K562 (cell line): ENCODE data around the gene PID1. TPM values are rescaled to one million over a fixed set of nuclear protein-coding genes. Genes with fewer than 3 reads are reported as not detected.

Experiments used
- ATAC-seq: fragments of 200-7000 bp; cut with Tn5 transposase; 3 replicates; pipeline ENCODE4 v1.9.1; 2020; ENCODE audit warnings: moderate library complexity
- BruUV-seq: library from RNA; stranded (reverse); fragments of 400-500 nt; replicated peaks from 2 replicates; lab custom pipeline; 2021; lab: Mats Ljungman, UMichigan
- CTCF ChIA-PET: fragments of 300-600 bp; formaldehyde crosslinking; extraction: SDS; loops from one replicate; lab custom pipeline; 2021; ENCODE audit warnings: low intra/inter-chr PET ratio; lab: Yijun Ruan, JAX
- POLR2A ChIA-PET: fragments of 300-600, 350-650 bp; sonication (Branson Sonifier 250); formaldehyde crosslinking; extraction: SDS; loops from one replicate; lab custom pipeline; 2021; ENCODE audit warnings: antibody characterized with exemption, inconsistent platforms; lab: Yijun Ruan, JAX
- DNase-seq, 4 experiments: peaks; one replicate each; pipeline versions ENCODE4 v3.0.0 to v3.0.0-alpha.2; 2011 to 2018; ENCODE audit warnings: low spot score in 3 of 4, mixed read lengths in 3 of 4; ENCODE audit errors: extremely low read depth in 1 of 4
- FAIRE-seq: peaks from 2 replicates; lab custom pipeline; 2011; peaks lifted over from hg19 to GRCh38; lab: Jason Lieb, UNC
- H2AFZ ChIP-seq: 2 replicates; pipeline ENCODE4 v1.6.0; 2011; ENCODE audit warnings: low read depth, low read length, control low read depth, inconsistent platforms
- H3K27ac ChIP-seq: fragments of 200-600 bp; 3 replicates; pipeline ENCODE4 v1.8.0; 2011; ENCODE audit warnings: low read depth, mild to moderate bottlenecking, control low read depth, inconsistent platforms, low read length, moderate library complexity, mixed read lengths; ENCODE audit errors: extremely low read depth
- H3K27me3 ChIP-seq, 2 experiments: fragments of 300-600 bp in 1 of 2; 2 replicates in 1 of 2; 3 replicates in 1 of 2; pipeline versions ENCODE4 v1.6.0 to v1.8.0; 2011; ENCODE audit warnings: inconsistent platforms in 2 of 2, low read length in 2 of 2, mild to moderate bottlenecking in 1 of 2, mixed read lengths in 1 of 2, moderate library complexity in 1 of 2; ENCODE audit not compliant: control insufficient read depth in 2 of 2, insufficient read depth in 2 of 2
- H3K36me3 ChIP-seq: fragments of 300-600 bp; 3 replicates; pipeline ENCODE4 v1.8.0; 2011; ENCODE audit warnings: mild to moderate bottlenecking, low read length, inconsistent platforms; ENCODE audit not compliant: control insufficient read depth, insufficient read depth
- H3K4me1 ChIP-seq, 2 experiments: fragments of 200-600 bp in 1 of 2; replicated peaks in 1 of 2; 2 replicates in 1 of 2; 3 replicates in 1 of 2; pipeline versions ENCODE4 v1.5.1 to v1.8.0; 2011; ENCODE audit warnings: inconsistent platforms in 2 of 2, low read length in 2 of 2, mild to moderate bottlenecking in 1 of 2, mixed read lengths in 1 of 2, moderate library complexity in 1 of 2; ENCODE audit not compliant: control insufficient read depth in 2 of 2, insufficient read depth in 2 of 2
- H3K4me2 ChIP-seq: 2 replicates; pipeline ENCODE4 v1.6.1; 2011; ENCODE audit warnings: low read length, control low read depth, inconsistent platforms, mixed read lengths; ENCODE audit not compliant: insufficient read depth
- H3K4me3 ChIP-seq: fragments of 200-600 bp; sonication (generic), shearing (Covaris generic); 2 replicates; pipeline ENCODE4 v1.5.1; 2016; ENCODE audit warnings: control low read depth, inconsistent platforms
- H3K79me2 ChIP-seq: fragments of 200-600 bp; 3 replicates; pipeline ENCODE4 v1.8.0; 2011; ENCODE audit warnings: low read length, inconsistent platforms; ENCODE audit not compliant: control insufficient read depth, insufficient read depth
- H3K9ac ChIP-seq, 2 experiments: 2 replicates each; pipeline versions ENCODE4 v1.6.0 to v1.6.1; 2011; ENCODE audit warnings: low read depth in 2 of 2, low read length in 2 of 2, control low read depth in 1 of 2, inconsistent platforms in 1 of 2, mild to moderate bottlenecking in 1 of 2, mixed read lengths in 1 of 2; ENCODE audit not compliant: insufficient read depth in 1 of 2
- H3K9me1 ChIP-seq: one replicate; pipeline ENCODE4 v1.6.0; 2011; ENCODE audit warnings: inconsistent platforms, mild to moderate bottlenecking, low read length, moderate library complexity; ENCODE audit not compliant: control insufficient read depth, insufficient read depth
- H3K9me3 ChIP-seq: replicated peaks from 2 replicates; pipeline ENCODE4 v1.5.1; 2011; ENCODE audit warnings: low read depth, low read length, inconsistent platforms; ENCODE audit not compliant: control insufficient read depth, insufficient read depth
- H4K20me1 ChIP-seq: replicated peaks from 2 replicates; pipeline ENCODE4 v1.6.1; 2011; ENCODE audit warnings: low read length, inconsistent platforms, mixed read lengths; ENCODE audit not compliant: control insufficient read depth, insufficient read depth
- BMI1 ChIP-seq: fragments of 150-350 bp; IDR thresholded peaks from 2 replicates; pipeline ENCODE4 v1.6.1; 2014; ENCODE audit warnings: low read length
- CREM ChIP-seq: IDR thresholded peaks from 2 replicates; pipeline ENCODE4 v1.6.1; 2014; ENCODE audit warnings: antibody characterized with exemption, low read depth
- HINFP ChIP-seq: fragments of 450-650 bp; conservative IDR thresholded peaks from 2 replicates; pipeline ENCODE4 v1.6.1; 2016; ENCODE audit warnings: missing genetic modification characterization, low read depth, mild to moderate bottlenecking, control low read depth, missing compliant biosample characterization
- POLR3A ChIP-seq: IDR thresholded peaks from 2 replicates; pipeline ENCODE4 v1.6.1; 2011; ENCODE audit warnings: borderline replicate concordance, mild to moderate bottlenecking, moderate library complexity; ENCODE audit not compliant: insufficient read length, insufficient read depth; ENCODE audit errors: extremely low read depth
- THRB ChIP-seq: fragments of 450-650 bp; formaldehyde crosslinking; conservative IDR thresholded peaks from 2 replicates; pipeline ENCODE4 v1.4.0; 2022; ENCODE audit warnings: mild to moderate bottlenecking, missing genetic modification characterization
- VEZF1 ChIP-seq: fragments of 200-800 bp; sonication (Bioruptor generic); IDR thresholded peaks from 2 replicates; pipeline ENCODE4 v1.6.1; 2017; ENCODE audit warnings: missing genetic modification characterization, missing compliant biosample characterization
- ZBTB17 ChIP-seq: fragments of 450-650 bp; formaldehyde crosslinking; IDR thresholded peaks from 2 replicates; pipeline ENCODE4 v1.4.0; 2020; ENCODE audit warnings: mild to moderate bottlenecking
- ZNF140 ChIP-seq: fragments of 250-450 bp; sonication (Bioruptor Pico); IDR thresholded peaks from 2 replicates; pipeline ENCODE4 v1.8.0; 2021; ENCODE audit warnings: moderate library complexity, mild to moderate bottlenecking, inconsistent platforms
- ZNF280B ChIP-seq: fragments of 250-450 bp; sonication (Bioruptor Pico); IDR thresholded peaks from 2 replicates; pipeline ENCODE4 v1.5.1; 2021; ENCODE audit warnings: mild to moderate bottlenecking
- ZNF511 ChIP-seq: sonication (generic); formaldehyde crosslinking; IDR thresholded peaks from 2 replicates; pipeline ENCODE4 v1.8.0; 2022; ENCODE audit warnings: mild to moderate bottlenecking, missing genetic modification reagents
- ZNF766 ChIP-seq: fragments of 200-800 bp; sonication (Bioruptor generic); conservative IDR thresholded peaks from 2 replicates; pipeline ENCODE4 v1.6.1; 2016; ENCODE audit warnings: missing genetic modification characterization, missing compliant biosample characterization
- WGBS: fragments of 100-300 bp; shearing (Covaris generic); methylation state at CpG from one replicate; pipeline ENCODE4 v1.1.6; 2016; ENCODE audit warnings: low coverage, mixed read lengths; ENCODE audit not compliant: insufficient coverage; ENCODE audit errors: missing lambda C conversion rate; 5-methylcytosine and 5-hydroxymethylcytosine counted together
- in situ Hi-C: fragments of 300-500 bp; cut with MboI; formaldehyde crosslinking; loops from 4 replicates; pipeline ENCODE4 v1.15.0; 2018; ENCODE audit warnings: inconsistent platforms, mixed read lengths
- intact Hi-C: fragments of 100-400 bp; cut with micrococcal nuclease; formaldehyde crosslinking; loops from 2 replicates; pipeline ENCODE4 v1.14.2; 2022
- polyA plus RNA-seq, 8 experiments: library from polyadenylated mRNA; depleted of rRNA in 4 of 8; stranded (reverse) in 5 of 8; unstranded in 3 of 8; fragments of >200 nt; fragmentation: Nextera tagmentation in 2 of 8; fragmentation: Illumina TruSeq in 1 of 8; extraction: Ambion mirVana in 2 of 8; extraction: Trizol in 1 of 8; gene quantifications; 2 replicates each; pipeline versions ENCODE4 v1.2.1 to v1.2.3, GENCODE V29; 2011 to 2014; ENCODE audit warnings: inconsistent platforms in 1 of 8, missing spikeins in 1 of 8
- total RNA-seq, 7 experiments: library from RNA; depleted of rRNA in 6 of 7; stranded (reverse); fragments of >200 nt in 6 of 7; fragmentation: Illumina TruSeq in 2 of 7; extraction: Trizol in 2 of 7; gene quantifications; 2 replicates each; pipeline versions ENCODE4 v1.2.1 to v1.2.3, GENCODE V29; 2011 to 2021; ENCODE audit warnings: low replicate concordance in 1 of 7

The PID1 gene
- total and polyA plus RNA-seq, 9 of the 15 experiments (the other 6 are each of a cell fraction or from before 2014, with no cell fraction given), result not detected

- no peaks in the 10 kb centered on the region for H4K20me1 ChIP-seq
- in situ Hi-C loops (no loop called here), intact Hi-C loops (loop anchor here (5.0 kb wide), 1 partner anchor 1381 kb away; no protein-coding TSS in a partner anchor)
- no peaks in the 10 kb centered on the region for H3K36me3 ChIP-seq
- no peak overlapping the region for H3K27ac ChIP-seq
- no peak overlapping the region for H2AFZ ChIP-seq
- H3K4me2 ChIP-seq, result no peak overlapping the region
- WGBS, result 0% methylated on average over 9 of the region's 9 CpGs
- H3K9me3 ChIP-seq, result no peaks in the 10 kb centered on the region
- FAIRE-seq, result no peak
- no peaks in the 10 kb centered on the region for H3K79me2 ChIP-seq
- H3K27me3 ChIP-seq, result no peaks in the 10 kb centered on the region
- DNase-seq, result no peak
- H3K4me3 ChIP-seq, result no peak overlapping the region
- ATAC-seq, result no peak
- no peak overlapping the region for H3K9ac ChIP-seq
- no peak for TF ChIP-seq CREM
- TF ChIP-seq VEZF1 (CRISPR knock-in tag), result no peak
- TF ChIP-seq ZNF511 (CRISPR knock-in tag), result no peak
- TF ChIP-seq ZBTB17, result no peak
- no peak for TF ChIP-seq HINFP (tag)
- no peak for TF ChIP-seq ZNF766
- TF ChIP-seq THRB, result no peak
- no peak for TF ChIP-seq ZNF140 (CRISPR knock-in tag)
- no peak for TF ChIP-seq ZNF280B (CRISPR knock-in tag)
- TF ChIP-seq BMI1, result no peak
- no peak for TF ChIP-seq POLR3A
- H3K4me1 ChIP-seq, result no peaks in the 10 kb centered on the region
- CTCF ChIA-PET, result interaction anchor here (0.7 kb wide), 1 partner anchor 332 kb away, joined by 3 read pairs; no protein-coding TSS in a partner anchor
- POLR2A ChIA-PET, result interaction anchor here (0.6 kb wide), 1 partner anchor 406 kb away, joined by 3 read pairs; no protein-coding TSS in a partner anchor
- no peaks in the 10 kb centered on the region for H3K9me1 ChIP-seq
- BruUV-seq, result no TSS peak
Measured at GRCh38 chr2:229273006-229273722, 2.1 kb upstream of the PID1 start.
